HL-60/S4 treated with retinoic acid at 250 ng/mL for 4 days and 3 days (cell line): ENCODE measurements around the gene ELOVL1.

Experiments used
- in situ Hi-C: fragments of 300-500 bp; cut with MboI; formaldehyde crosslinking; loops from 2 replicates; pipeline ENCODE4 v1.7.0; 2022; ENCODE audit warnings: low sequenced_read_pairs

The ELOVL1 gene

GRCh38 chr1:43358121-43358745, 9.6 kb downstream of the ELOVL1 start:
- in situ Hi-C loops, result no loop called here

DNA sequence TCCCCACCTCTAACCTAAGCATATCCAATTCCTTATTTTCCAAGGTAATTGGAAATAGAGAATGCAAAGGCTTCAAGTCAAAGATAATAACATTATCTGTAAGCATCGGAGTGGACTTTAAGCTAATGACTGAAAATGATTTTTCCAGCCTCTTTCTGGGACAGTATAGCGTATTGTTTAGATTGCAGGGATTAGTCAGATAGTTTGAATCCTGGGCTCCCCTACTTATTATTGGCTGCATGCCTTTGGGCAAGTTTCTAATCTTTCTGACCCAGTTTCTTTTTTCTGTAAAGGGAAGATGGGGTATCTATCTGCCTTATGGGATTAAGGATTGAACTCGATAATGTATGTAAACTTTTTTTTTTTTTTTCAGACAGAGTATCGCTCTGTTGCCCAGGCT, 10.6 kb downstream of the ELOVL1 start:
- in situ Hi-C loops, result no loop called here

DNA sequence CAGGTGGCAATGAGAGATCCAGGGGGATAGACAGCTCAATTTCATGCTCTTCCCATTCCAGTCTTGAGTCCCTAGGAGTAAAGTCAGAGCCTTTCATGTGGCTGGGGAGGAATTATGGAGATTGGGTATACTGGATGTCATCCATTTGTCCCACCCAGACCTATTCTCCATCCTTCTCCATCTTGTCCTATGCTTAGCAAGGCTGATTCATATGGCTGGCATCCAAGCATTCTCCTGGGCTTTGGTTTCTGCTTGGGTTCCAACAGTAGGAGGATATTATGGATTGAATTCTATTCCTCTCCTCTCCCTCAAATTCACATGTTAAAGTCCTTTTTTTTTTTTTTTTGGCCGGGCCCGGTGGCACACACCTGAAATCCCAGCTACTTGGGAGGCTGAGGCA, 12.9 kb downstream of the ELOVL1 start:
- in situ Hi-C loops, result no loop called here

DNA sequence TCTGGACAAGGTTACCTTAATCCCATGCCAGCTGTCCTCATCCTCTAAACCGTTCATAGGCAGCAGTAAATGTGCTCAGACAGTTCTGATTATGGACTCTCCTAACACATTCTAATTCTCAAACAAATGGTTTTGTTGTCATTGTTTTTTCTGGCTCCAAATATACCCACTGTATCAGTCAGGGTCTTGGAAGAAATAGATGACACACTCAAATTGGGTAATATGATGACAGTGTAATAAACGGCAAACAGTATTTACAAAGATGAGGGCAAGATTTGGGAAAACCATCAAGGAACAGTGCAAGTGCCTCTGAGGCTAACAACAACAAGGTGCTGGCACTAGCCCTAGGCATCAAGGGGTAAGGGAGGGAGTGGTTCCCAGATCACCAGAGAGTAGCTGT, 13.3 kb downstream of the ELOVL1 start:
- in situ Hi-C loops, result no loop called here

GRCh38 chr1:43352881-43353280, 14.9 kb downstream of the ELOVL1 start:
- in situ Hi-C loops, result no loop called here

DNA sequence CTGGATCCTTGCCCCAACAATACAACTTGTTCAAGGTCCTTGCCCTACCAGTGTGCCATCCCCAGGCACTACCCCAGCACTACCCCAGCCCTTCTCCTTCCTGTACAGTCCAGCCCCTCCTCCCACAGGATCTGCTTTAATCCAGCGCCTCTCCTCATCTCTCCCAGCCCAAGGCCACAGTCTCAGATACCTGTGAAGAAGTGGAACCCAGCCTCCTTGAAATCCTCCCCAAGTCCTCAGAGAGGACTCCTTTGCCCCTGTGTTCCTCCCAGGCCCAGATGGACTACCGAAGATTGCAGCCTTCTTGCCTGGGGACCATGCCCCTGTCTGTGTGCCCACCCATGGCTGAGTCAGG, 15.5 kb downstream of the ELOVL1 start:
- in situ Hi-C loops, result no loop called here

DNA sequence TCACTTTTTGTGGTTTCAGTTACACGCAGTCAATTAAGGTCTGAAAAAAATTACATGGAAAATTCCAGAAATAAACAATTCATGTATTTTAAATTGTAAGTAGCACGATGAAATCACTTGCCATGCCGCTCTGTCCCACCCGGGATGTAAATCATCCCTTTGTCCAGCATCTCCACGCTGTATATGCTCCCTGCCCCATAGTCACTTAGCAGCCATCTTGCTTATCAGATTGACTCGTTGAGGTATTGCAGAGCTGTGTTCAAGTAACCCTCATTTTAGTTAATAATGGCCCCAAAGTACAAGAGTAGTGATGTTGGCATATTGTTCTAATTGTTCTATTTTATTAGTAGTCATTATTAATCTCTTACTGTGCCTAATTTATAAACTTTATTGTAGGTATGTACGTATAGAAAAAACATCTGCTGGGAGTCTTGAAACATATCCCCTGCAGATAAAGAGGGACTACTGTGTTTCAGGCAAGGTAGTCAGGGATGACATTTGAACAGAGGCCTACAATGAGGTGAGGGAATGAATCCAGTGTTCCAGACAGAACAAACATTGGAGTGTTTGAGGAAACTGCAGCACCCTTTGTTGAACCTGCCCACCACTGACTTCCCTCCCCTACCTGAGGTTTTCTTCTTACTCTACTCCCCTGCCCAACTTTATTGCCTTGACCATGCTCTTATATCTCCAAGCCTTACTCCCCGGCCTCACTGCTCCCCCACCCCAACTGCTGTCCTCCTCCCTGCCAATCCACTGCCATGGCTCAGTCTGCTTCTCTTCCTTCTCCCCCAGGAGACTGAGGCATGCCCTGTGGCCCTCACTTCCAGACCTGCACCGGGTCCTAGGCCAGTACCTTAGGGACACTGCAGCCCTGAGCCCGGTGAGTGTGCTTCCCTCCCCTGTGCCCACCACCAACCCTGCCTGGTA, 16.1 kb downstream of the ELOVL1 start:
- in situ Hi-C loops, result no loop called here

DNA sequence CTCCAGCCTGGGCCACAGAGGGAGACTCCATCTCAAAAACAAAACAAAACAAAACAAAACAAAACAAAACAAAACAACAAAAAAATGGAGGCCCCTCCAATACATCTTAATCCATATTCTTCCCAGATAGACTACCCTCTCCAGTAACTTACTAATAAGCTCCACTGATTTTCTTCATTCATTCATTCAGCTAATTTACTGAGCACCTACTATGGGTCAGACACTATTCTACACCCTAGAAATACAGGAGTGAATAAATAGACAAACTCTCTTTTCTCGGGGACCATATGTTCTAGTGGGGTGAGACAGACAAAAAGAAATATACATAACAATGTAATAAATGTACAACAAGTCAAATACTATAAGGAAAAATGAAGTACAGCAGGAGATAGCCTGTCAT, 16.8 kb downstream of the ELOVL1 start:
- in situ Hi-C loops, result no loop called here

DNA sequence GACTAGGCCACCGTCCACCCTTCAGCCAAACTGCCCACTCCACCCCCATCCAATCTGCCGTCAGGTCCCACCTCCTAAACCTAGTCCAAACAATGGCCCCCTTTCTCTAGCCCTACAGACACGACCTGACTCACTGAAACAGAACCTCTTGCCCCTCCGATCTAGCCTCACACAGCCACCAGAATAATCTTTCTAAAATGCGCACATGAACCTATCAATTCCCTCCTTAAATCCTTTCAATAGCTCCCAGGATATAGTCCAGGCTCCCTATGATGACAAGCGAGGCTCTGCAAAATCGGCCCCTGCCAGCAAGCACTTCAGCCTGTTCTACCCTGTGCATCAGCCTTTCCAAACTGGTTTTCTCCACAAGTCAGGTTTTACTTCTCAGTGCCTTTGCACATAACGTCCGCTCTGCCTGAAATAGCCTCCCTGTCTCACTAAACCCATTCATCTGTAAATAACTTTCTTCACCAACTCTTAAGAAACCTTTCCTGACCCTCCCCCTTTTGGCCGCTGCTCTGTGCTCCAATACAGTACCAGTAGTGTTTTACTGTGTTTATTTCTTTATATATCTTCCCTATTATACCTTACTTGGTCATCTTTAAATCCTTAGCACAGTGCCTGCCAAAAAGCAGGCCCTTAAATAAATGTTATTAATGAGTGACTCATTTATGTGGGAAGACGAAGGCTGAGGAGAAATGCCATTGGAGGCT, 18.1 kb downstream of the ELOVL1 start:
- in situ Hi-C loops, result no loop called here

GRCh38 chr1:43348809-43349593, 18.8 kb downstream of the ELOVL1 start:
- in situ Hi-C loops, result no loop called here

DNA sequence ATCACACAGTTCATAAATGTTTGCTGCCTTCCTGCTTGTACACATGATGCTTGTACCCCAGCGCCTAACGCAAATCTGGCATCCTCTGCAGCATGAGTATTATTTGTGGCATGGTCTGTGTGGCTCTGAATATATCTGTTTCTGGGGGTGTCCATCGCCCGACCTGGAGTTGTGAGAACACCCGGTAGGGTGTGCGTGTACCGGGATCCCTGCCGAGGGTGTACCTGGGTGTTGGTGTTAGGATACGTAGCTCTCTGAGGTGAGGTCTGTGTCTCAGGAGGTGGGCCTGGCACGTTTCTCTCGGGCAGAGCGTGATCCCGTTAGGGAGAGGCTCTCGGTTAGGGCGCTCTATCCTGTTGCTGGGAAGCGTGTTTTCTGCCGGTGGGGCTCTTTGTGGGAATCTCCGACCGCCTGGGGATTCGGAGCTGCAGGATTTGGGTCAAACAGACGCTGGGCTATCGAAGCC, 19.4 kb downstream of the ELOVL1 start:
- in situ Hi-C loops, result no loop called here

DNA sequence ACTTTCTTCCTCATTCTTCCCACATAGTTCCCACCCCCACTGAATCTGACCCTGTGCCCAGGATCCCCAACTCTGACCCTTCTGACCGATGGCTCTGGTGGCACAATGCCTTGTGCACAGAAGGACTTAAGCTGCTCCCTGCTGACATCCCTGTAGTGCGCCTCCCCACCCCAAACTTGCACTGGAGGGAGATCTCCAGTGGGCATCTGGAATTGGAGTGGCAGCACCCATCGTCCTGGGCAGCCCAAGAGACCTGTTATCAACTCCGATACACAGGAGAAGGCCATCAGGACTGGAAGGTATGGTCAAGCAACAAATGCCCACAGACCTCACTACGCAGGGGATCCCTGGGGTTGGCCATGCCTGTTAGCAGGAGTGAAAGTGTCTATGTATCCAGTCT, 21.2 kb downstream of the ELOVL1 start:
- in situ Hi-C loops, result no loop called here

DNA sequence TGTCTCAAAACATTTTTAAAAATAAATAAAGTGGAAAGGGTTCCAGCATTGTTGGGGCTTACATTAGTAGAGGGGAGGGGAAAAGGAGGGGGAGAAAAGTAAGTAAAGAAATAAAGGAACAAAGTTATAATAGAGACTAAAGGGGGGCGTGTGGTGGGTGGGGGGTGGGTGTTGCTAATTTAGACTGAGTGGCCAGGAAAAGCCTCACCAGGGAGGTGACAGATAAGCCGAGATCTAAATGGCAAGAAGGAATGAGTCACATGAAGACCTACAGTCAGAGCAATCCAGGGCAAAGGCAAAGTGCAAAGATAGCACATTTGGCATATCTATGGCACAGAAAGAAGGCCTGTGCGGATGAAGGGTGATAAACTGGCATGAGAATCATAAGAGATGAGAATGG, 22.7 kb downstream of the ELOVL1 start:
- in situ Hi-C loops, result no loop called here

GRCh38 chr1:43344267-43344850, 23.5 kb downstream of the ELOVL1 start:
- in situ Hi-C loops, result no loop called here

DNA sequence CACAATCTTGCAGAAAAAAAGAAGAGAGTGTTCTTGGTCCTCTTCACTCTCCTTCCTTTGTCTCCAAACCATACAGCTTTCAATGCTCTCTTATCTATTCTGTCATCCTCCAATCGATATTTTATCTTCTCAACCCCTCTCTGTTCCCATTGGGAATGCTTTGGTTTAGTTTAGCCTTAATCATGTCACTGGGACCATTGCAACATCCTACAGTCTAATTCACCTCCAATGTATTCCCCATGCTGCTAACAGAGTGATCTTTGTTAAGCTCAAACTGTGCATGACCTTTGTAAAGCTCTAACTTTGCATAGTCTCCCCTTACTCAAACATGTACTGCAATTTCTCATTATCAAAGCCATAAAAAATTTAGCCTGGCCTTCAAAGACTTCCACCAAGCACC, 27.3 kb downstream of the ELOVL1 start:
- in situ Hi-C loops, result no loop called here

DNA sequence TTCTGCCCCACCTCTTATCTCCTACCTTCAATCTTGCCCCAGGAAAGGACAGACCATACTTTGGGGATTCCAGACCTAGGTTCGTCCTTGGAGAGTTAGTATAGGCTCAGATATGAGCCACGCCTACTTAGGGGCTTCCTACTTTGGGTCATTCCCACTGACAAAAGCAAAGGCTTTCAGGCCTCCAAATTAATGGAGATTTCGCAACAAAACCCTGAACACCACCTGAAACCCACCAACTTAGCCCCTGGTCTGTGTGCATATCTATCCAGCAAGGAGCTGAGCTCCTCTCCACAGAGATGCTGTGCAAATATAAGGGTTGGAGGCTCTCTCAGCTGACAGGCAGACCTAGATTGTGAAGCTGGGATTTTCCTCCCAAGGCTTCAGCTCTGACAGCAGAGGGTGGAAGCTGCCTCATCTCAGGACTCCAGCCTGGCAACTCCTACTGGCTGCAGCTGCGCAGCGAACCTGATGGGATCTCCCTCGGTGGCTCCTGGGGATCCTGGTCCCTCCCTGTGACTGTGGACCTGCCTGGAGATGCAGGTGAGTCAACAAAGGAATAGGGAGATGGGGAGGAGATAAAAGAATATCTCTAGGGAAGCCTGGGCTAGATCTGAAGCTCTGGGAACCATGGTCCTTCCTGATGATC, 28.1 kb downstream of the ELOVL1 start:
- in situ Hi-C loops, result no loop called here

GRCh38 chr1:43338001-43338400, 29.8 kb downstream of the ELOVL1 start:
- in situ Hi-C loops, result no loop called here

DNA sequence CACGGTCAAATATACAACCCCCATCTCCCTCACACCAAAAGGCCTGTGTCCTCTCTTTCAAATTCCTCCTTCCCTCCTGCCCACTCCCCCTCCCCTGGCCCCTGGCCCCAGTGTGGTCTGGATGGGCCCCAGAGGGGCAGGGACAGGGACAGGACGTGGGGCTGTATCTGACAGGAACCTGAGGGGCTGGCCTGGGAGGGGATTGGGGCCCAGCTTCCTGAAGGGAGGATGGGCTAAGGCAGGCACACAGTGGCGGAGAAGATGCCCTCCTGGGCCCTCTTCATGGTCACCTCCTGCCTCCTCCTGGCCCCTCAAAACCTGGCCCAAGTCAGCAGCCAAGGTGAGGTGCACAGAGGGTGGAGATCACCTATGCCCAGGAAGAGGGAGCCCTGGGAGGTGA, 30.2 kb downstream of the ELOVL1 start, which contains the start of gene MPL:
Gene MPL (plus strand): TSS at position 231 of the 400 bp plus-strand sequence. CDS start 31 bp downstream, at position 262.
- in situ Hi-C loops, result no loop called here

DNA sequence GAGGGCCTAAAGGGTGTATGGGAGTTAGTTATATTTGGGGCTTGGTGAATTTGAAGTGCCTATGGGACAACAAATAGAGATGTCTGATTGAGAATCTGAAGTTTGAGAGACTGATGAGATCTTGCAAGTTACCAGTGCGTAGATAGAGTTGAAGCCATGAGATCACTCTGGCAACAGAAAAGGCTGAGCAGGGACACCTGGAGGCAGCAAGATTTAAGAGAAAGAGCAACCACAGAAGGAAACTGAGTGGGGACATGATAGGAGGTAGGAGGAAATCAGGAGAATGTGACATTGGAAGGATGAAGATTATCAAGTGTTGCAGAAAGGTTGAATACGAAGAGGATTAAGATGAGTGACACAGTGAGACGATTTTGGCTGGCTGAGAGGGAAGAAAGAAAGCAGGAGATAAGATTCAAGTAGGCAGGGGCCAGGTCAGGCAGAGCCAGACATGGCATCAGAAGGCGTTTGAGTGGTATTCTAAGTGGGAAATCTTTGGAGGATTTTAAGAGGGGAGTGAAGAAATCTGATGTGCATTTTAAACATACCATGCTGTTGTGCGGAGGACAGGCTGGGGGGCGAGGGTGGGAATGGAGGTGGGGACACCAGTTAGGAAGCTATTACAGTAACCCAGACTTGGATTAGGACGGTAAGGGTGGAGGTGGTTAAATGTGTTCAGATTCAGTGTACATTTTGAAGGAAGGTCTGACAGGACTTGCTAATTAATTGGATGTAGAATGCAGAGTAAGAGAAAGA, 33.2 kb downstream of the ELOVL1 start:
- in situ Hi-C loops, result no loop called here
